NCI-H2227 treated with DMSO at 0.1 percent for 48 hours (cell line): ENCODE data around the gene DSCAML1.
A peak's percentile ranks its signal among the peaks of the same experiment; 100 is the strongest.

Experiments
- DNase-seq: peaks from one replicate; lab custom pipeline; 2025; lab: John Stamatoyannopoulos, UW

Gene DSCAML1

DNA sequence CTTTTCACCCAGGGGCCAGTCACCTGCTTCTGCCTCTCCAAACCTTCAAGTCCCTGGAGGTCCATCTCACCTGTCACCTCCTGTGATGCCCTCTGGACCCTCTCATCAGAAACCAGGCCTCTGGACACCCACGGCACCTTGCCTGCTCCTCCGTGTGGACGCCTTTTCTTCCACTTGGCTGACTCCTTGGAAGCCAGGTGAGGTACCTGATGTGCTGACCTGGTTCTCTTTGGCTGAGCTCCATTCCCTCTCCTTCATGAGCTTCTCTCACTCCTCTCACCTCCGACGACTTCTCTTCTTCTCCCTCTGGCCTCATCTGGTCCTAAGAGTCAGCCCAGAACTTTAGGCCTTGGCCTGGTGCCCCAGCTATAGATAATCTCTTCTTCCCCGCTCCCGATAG lies 370.1 kb downstream of the DSCAML1 start:
- no peak for DNase-seq

DNA sequence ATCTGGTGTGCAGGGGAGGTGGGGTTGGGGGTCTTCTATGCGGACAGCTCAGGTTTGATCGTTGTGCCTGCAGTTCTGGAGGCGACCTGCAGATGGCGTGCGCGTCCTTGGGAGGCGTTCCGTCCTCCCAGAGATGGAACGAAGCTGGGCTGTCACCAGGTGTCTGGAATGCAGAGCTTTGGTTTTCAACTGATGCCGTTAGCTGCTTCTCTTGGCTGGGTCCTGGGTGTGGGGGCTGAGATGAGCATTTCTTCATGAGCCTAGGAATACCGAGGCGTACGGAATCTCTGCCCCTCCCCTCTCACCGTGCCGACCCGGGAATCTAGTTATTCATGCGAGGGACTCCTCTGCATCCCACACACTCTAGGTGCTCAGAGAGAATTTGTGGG lies 370.7 kb downstream of the DSCAML1 start:
- DNase-seq: peak; percentile 26

DNA sequence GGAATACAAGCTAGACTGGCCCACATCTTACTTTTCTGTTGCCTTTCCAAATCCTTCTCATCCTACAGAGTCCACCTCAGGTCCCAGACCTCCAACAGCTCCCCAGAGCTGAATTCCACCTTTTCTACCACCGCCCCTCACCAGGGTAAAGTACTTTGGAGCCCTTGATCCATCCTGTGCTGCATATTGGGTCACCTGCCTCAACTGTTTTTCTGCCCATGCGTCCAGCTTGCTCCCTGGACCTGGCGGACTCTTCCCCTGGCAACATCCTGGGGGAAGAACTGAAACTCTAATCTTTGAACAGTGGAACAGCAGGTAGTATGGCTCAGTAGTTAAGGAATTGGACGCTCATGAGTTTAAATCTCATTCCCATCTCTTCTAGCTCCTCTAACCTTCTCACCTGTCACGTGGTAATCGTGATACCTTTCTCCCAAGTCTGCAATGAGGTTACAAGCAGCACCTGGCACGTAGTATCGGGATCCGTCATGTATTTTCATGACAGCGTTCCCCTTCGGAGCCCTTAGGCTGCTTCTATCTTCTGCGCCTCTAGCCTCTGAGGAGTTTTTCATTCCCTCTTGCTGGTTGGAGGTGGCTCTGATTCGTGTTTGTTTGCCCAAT lies 371.2 kb downstream of the DSCAML1 start:
- DNase-seq: no peak

DNA sequence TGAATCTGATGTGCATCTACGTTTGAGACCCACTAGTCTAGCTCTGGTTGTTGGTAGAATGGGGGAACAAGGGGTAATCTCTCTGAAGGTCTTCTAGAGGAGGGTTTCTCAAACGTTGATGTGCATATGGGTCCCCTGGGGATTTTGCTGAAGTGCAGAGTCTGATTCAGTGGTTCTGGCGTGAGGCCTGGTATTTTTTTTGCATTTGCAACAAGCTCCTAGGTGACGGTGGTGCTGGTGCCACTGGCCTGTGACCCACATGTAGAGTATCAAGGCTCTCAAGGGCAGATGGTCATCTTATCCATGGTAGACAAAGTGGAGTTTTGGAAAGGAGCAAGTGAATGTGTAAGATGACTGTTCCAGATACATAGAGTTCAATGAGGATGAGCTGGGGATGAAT lies 372.2 kb downstream of the DSCAML1 start:
- no peak for DNase-seq

DNA sequence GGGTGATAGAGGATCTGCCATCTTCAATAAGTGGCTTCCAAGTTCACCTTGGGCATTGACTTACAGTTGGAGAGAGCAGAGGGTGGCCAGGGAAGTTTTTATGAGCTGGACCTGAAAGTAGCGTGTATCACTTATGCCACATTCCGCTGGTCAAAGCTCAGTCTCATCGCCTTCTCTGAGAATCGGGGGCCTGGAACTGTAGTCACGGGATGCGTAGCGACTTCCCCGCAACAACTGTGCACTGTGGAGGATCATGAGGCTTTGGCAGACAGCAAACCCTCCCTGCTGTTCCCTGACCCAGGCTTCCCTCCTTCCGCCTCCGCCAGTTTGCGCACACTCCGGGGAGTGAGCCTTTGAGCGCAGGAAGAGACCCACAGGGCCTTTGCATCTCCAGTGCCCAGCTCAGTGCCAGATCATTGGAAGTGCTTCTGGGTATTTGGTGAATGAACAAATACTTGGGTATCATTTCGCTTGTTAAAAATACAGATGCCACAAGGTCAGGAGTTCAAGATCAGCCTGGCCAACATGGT lies 373.9 kb downstream of the DSCAML1 start:
- DNase-seq: no peak

DNA sequence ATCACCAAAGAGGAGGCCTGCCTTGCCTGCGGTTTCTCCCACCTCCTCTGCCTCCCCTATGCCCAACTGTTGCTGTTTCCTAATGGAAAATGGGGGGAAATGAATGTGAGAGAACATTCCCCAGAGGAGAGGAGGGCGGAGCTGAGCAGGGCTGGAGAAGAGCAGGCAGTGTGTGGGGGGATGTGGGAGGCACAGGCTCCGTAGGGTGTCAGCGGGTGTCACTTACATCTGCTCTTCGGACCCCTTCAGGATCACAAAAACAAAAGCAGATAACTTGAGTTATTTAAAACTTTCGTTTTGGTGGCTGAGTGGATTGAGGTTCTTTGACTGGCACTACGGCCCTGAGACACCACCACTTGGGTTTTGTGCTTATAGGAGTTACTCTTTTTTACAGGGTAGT lies 375.5 kb downstream of the DSCAML1 start:
- DNase-seq: no peak

DNA sequence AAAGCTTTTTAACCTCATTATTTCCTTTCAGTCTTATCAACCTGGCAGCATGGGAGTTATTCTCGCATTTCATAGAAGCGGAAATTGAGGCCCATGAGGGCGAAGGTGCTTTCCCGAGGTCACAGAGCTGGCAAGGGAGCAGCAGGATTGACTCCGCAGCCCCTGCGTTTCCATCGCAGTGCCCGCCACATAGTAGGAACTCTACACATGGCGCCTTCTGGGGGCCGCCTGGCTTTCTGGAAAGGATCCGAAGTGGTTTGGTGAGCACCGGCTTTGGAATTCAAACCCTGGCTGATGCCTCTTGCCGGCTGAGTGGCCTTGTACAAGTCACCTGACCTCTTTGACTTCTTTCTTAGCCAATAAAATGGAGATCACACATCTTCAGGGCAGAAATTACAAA lies 376.0 kb downstream of the DSCAML1 start:
- DNase-seq: no peak

DNA sequence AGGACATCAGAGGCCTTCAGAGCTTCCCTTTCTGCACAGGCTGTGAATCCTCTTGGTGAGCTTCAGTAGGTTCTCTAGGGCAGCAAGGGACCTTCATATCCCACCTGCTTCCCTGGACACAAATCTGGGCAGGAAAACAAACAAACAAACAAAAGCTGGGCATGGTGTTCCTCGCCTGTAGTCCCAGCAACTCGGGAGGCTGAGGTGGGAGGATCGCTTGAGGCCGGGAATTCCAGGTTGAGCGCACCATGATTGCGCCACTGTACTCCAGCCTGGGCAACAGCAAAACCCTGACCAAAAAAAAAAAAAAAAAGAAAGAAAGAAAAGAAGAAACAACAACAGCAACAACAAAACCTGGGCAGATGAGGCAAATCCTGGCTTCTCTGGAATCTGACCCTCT lies 376.4 kb downstream of the DSCAML1 start:
- DNase-seq: no peak

DNA sequence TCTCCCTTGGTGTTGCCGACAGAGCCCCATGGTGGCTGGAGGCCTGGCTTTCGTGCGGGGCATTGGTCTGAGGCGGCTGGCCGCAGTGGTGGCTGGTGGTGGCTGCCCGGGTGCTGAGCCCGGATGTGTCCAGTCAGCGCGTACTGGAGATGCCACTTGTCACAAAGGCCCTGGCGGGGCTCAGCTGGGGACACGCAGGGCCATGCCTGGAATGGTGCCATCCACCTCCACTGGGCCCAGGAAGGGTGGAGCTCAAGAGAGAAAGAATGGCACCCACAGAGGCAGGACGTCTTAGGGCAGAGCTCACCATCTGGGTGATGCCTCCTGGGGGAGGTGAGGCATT lies 376.9 kb downstream of the DSCAML1 start:
- DNase-seq: no peak

DNA sequence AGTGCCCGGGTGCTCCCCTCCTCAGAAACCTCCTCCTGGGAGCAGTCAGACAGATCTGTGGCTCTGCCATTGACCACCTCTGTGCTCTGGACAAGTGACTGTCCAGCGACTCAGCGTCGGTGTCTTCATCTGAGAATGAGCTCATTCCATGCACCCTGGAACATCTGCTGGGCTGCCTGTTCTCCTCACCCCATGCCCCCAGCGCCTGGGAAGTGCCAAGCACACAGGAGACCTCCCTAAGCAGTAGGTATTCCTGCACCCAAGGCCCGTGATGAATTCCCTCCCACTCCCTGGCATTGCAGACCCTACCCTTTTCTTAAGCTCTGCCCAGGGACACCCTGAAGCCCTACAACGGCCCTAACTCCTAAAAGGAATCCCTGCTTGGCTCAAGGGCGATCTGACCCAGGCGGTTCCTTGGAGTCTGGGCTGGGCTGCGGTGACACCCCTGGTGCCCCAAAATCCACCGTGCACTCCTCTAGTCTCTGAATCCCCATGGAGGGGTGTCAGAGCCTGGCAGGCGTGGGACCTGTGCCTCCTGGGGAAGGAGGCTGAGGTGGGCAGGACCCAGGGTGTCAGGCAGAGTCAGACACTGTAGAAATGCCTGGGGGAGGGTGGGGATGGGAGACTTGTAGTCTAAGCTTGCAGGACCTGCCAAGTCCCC lies 377.4 kb downstream of the DSCAML1 start:
- no peak for DNase-seq

DNA sequence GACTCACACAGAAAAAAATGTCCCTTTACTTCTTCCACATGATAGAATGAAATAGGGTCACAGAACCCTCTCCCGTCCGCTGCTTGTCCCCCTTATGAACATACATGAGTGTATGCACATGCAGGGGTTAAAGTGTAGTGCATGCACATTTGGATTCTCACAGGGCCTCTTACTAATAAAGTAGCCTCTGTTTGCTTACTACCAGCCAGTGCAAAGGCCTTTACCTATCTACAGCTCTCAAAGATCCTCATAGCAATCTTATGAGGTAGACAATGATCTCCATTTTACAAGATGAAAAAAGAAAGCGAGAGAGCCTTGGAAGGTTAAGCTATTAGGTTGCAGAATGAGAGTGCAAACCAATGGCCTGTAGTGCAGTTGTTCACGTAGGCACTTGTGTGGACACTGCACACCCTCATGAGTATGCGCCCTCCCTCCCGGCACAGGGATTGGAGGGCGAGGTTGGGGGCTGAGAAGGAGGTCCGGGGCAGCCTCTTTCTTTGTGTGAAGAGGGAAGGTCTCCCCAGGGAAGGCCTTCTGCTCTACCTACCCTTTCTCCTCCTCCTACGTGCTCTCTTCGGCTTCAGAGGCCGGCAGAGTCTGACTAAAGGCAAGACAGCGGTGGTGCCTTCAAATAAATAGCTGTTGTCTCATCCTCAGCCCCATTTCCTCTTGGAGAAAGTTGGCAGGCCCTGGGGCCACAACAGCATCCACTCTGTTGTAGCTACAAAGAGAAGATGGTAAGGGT lies 378.1 kb downstream of the DSCAML1 start:
- no peak for DNase-seq

DNA sequence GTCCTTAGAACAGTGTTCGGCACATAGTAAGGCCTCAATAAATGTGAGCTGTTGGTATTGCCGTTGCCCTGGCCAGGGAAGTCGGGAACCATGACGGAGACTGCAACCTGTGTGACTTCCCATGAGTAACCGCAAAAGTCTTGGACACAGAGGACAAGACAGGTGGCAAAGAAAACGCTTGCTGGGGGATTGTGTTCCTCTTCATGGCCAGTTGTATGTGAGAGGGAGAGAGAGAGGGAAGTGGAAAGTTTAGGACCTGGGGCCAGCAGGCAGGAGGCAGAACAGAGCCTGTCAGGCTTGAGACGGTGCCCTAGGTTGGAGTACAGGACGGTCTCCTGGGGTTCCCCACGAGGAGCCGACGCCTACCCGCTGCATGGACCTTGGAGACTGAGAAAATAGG lies 379.2 kb downstream of the DSCAML1 start:
- DNase-seq: no peak

DNA sequence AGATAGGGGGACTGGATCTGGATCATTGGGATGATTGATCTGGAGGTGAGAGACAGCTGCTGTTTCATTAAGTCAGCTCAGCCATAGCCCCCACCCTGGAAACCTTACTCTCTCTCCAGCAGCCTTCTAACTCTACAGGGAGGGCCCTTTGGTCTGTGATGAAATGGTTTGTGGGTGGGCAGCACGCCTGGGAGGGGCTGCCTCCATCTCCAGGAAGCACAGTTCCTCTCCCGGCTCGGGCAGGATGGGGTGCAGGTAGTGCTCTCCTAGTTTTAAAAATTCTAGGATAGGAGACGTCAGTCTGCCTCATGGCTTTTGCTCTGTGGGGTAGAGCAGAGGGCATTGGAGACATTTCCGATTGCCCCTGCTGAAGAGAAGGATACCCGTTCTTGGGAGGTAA lies 379.7 kb downstream of the DSCAML1 start:
- DNase-seq: no peak

DNA sequence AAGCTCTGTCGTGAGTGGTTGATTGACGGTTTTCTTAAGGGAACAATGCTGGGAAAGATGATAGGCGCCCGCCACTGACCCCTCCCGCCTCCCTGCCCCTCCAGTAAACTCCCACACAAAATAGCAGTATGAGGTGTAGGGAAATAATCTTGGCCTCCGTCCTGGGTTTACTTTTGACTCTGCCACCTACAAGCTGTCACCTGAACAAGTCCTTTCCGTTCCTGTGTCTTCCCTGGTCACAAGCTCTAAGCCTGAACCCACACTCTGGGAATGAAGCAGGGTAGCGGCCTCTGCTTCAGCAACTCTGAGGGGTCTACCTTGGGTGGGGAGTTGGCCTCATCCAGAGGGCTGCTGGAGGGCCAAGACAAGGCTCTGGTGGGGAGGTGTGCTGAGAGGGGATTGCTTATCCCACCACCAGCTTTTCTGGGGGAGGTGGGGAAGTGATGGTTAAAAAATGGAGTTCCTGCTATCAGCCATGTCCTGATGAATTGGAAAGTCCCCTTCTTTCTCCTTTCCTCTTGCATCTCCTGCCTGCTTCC lies 381.6 kb downstream of the DSCAML1 start:
- no peak for DNase-seq

DNA sequence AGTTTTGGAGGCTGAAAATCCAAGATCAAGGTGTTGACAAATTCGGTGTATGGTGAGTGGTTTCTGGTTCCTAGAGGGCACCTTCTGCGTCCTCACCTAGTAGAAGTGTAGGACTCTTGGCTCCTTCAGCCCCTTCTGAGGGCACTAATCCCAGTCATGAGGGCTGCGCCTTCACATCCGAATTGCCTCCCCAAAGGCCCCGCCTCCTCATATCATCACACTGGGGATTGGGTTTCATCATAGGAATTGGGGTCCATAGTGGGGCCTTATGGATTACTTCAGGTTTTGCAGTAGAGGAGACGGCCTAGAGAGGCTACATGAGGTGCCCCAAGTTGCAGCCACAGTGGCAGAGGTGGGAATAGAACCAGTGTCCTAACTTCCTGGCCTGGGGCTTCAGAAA lies 382.3 kb downstream of the DSCAML1 start:
- DNase-seq: no peak

DNA sequence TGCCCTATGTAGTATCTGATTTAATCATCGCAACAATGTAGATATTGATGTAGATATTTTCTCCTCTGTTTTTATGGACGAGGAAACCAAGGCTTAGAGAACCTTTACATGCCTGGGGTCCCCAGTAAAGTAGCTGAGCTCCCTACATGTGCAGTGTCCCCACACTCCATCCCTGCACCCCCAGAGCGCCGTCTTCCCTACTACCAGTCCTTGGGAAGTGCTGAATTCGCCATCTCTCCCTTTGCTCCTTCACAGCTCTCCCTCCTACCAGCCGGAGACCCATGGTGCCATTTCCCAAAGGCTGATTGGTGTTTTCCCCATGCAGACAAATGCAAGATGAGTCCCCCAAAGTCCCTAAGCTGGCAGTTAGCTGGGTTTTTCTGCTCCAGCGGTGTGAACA lies 383.4 kb downstream of the DSCAML1 start:
- DNase-seq: no peak

DNA sequence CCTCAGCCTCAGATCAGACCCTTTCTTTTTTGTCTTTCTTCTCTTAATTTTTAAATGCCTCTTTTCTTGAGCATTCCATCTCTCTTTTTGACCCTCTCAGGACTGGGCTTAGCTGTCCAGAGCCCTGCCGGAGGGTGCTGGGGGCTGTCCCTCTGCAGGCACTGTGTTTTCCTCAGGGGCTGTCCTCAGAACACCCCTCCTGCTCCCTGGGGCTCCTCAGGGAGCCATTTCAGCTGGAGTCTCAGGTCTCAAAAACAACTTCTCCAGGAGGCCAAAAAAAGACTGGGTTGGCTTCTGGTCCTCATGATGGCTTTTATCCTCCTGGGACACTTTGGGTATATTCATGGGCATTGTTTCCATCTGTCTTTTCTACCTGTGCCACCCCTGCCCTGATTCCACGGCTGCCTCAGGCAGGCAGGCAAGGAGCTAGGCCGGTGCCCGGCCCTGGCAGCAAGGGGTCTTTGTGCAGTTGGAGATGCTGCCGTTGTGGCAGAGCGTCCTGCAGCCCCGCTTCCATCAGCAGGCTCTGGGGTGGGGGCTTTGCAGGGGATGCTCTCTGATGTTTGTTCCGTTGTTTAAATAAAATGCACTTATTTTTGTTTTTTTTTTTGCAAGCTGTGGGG lies 384.3 kb downstream of the DSCAML1 start:
- DNase-seq: no peak

DNA sequence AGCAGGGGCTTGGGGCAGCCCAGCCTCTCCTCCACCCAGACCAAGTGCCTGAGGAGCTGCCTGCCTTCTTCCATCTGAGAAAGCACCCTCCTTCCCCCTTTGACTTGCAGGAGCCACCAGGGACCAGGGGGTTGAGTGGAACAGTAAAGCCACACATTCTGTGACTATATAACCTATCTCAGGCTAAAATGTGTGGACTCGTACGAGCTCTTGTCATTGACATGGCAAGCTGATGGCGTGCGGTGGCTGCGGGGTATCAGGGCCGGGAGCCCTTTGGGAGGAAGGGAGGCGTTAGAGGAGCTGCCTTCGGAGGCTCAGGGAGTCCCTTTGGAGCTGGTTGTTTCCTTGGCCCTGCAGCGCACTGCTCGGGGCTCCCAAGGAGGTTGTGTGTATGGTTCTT lies 384.8 kb downstream of the DSCAML1 start:
- DNase-seq: no peak

DNA sequence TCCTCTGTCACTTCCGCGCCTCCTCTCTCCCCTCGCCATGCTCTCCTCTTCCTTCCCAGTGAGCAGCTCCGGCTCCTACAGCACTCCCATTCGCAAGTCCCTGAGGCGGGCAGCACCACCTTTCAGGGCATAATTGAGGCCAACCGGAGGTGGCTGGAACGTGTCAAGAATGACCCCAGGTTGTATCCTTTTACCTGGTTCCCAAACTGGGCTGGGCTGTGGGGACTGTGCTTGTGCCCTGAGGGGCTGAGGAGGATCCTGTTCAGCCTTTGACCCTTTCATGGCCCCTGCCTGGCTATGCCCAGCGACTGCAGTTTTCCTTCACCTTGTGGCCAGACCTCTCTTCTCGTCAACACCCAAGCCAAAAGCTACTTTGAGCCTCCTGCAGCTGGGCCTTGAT lies 385.3 kb downstream of the DSCAML1 start:
- no peak for DNase-seq

DNA sequence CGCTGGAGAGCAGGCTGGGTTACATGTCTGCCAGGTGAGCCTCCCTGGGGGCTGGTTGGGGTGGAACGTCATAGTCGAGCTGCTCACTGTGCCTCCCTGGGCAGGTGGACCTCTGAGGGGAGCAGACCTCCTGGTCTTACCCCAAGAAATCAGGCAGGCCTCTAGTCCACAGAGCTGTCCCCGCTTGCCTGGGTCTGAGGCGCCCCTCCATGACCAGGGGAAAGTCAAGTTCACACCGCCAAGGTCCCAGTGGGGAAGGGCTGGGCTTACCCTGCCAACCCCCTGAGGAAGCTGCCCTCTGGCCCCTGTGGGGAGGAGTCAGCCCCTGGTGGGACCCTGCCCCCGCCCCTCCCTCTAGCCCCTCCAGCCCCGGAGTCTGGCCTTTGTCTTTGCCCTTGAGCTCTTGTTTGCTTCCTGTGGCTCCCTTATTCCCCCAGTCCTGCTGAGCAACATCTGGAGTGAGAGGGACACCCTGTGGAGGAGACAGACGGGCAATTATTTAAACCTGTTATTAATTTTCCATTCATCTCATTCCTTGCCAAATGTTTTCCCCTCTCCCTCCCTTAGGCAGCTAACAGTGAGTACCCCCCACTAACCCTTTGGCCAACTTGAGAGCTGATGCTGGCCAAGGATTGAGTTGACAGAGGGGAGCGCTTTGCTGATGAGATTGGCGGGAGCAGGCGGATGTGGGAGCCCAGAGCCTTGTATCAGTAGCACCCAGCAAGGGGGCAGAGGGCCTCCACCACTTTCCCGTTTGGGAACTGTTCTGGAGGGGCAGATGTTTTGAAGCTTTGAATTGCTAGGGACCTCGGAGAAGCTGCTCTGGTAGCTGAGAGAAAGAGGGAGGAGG lies 385.9 kb downstream of the DSCAML1 start:
- DNase-seq: peak; percentile 82

DNA sequence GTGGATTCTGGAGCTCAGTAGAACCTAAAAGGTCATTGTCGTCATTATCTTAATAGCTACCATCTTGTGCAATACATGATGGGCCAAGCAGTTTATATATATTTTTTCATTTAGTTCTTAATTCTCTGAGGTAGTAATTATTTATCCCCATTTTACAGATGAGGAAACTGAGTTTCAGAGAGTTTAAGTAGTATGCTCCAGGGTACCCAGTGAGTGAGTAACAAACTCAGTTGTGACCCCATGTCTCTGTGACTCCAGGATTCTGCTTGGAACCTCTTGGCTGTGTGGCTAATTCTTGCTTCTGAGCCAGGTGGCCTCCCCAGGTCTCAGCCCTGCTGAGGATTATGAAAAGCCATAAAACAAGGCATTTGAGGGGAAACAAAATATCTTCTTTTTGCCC lies 386.8 kb downstream of the DSCAML1 start:
- no peak for DNase-seq

DNA sequence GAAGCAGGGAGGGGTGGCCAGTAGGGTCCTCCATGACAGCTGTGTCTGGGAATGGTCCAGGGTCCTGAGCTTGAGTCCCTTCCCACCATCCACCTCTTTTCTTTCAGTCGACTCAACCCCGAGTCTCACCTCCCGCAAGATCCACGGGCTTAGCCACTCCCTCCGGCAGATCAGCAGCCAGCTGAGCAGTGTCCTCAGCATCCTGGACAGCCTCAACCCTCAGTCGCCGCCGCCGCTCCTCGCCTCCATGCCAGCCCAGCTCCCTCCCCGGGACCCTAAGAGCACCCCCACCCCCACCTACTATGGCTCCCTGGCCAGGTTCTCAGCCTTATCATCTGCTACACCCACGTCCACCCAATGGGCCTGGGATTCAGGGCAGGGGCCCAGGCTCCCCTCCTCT lies 387.5 kb downstream of the DSCAML1 start:
- DNase-seq: no peak
